Activated CD4-positive, alpha-beta T cell treated with anti-CD3 and anti-CD28 coated beads, Interleukin-2, amount 50 U/mL, for 4 hours (primary cell): Measurements from ENCODE around the gene AP1M1.
"Not testable (repeated sequence)": the region's sequence is repeated elsewhere in the genome, so short reads cannot be mapped to it uniquely, and the experiment has no call there.

ENCODE experiments used
- DNase-seq, 2 experiments: peaks; one replicate each; pipeline ENCODE4 v3.0.0-alpha.2; 2020

AP1M1 gene

DNA sequence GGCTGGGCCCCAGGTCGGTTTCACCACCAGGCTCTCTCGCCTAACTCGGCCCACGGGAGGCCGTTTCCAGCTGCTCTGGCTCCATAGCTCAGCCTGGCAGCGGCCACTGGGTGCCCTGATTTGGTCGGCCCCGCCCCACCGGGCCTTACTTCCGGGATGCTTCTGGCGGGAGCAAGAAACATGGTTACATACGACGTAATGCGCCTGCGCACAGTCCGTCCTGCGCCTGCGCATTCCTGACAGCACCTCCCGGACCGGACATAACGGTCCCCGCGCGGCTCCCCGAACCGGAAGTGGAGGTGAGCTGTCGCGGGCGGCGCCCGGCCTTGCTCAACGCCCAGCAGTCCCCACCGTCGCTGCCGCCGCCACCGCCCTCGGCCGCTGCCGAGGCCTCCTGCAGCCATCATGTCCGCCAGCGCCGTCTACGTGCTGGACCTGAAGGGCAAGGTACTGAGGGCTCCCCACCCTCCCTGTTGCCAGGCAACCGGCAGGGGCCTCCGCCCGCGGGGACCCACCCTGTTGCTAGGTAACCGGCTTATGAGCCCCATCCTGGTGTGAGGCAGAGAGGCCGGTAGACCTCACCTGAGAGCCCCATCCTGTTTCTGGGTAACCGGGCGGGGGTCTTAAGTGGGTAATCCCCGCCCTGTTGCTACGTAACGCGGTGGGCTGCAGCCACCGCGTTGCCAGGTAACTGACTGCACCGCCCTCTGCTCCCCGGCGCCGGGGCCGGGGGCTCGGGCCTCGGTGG, at the start of gene AP1M1:
Gene AP1M1 (plus strand): TSS at position 290 of the 748 bp plus-strand sequence. CDS start 116 bp downstream, at position 406.
- DNase-seq: peak; percentile 97

DNA sequence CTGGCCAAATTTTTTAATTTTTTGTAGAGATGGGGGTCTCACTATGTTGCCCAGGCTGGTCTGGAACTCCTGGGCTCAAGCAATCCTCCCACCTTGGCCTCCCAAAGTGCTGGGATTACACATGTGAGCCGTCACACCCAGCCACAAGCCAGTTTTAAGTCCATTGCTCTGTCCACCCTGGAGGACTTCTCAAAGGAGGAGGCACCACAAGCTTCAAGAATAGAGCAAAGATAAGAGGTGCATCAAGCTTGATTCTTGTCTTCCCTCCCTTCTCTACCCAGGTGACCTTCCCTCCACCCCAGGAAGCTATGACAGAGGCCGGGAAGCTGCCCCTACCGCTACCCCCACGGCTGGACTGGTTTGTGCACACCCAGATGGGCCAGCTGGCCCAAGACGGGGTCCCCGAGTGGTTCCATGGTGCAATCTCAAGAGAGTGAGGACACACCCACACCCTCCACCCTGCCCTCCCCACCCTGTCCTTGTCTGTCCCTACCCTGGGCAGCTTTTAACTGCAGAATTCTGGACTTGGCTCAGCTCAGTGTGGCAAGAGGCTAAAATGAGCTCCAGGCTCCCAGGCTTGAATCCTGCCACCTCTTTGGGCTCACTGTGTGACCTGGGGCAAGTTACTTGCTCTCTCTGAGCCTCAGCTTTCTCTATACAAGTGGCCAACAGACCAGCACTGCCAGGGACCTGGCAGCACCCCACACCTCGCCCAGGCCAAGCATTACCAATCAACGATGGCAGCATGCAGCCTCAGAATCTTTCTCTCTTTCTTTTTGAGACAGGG, 49.1 kb upstream of the AP1M1 start:
- DNase-seq: no peak

DNA sequence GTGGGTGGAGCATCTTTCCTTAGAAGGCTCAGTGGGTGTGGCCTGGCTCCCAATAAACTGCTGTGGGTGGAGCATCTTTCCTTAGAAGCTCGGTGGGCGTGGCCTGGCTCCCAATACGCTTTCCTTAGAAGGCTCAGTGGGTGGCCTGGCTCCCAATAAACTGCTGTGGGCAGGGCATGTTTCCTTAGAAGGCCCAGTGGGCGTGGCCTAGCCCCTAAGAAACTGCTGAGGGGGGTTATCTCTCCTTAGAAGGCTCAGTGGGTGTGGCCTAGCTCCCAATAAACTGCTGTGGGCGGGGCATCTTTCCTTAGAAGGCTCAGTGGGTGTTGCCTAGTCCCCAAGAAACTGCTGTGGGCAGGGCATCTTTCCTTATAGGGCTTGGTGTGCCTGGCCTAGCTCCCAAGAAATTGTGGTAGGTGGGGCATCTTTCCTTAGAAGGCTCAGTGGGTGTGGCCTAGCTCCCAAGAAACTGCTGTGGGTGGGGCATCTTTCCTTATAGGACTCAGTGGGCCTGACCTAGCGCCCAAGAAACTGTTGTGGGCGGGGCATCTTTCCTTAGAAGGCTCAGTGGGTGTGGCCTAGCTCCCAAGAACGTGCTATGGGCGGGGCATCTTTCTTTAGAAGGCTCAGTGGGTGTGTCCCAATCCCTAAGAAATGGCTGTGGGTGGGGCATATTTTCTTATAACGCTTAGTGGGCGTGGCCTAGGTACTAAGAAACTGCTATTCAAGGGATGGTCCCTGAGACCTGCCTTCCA, 44.0 kb upstream of the AP1M1 start:
- no peak for DNase-seq

DNA sequence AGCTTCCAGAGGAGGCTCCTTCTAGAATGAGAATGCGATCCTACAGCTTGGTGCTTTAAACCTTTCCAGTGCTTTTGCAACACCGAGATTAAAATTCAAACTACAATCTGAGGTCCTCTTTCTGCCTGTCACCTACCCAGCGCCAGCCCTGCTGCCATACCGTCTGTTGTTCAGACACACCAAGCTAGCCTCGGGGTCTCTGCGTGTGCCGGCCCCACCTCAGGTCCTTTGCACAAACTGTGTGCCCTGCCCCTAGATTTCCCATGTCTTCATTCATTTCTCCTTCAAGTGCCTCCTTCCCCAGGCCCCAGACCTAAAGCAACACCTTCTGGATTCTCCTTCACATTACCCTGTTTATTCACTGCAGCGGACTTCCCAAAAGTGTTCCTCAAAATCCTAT, 43.2 kb upstream of the AP1M1 start:
- DNase-seq: no peak

DNA sequence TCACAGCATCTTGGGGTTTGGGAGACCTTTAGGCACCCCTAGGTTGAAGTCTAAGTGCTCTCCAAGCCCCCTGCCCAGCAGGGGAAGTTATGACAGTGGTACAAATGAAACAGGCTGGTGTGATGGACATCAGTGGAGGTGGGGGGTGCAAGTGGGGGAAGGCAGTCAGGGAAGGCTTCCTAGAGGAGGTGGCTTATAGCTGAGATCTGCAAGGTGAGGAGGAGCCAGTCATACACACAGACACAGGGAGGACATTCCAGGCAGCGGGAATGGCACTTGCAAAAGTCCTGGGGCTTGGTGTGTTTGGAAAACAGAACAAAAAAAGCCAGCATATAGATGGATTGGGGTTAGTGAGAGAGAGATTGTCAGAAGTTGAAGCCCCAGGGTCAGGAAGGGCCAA, 42.6 kb upstream of the AP1M1 start:
- DNase-seq: no peak

DNA sequence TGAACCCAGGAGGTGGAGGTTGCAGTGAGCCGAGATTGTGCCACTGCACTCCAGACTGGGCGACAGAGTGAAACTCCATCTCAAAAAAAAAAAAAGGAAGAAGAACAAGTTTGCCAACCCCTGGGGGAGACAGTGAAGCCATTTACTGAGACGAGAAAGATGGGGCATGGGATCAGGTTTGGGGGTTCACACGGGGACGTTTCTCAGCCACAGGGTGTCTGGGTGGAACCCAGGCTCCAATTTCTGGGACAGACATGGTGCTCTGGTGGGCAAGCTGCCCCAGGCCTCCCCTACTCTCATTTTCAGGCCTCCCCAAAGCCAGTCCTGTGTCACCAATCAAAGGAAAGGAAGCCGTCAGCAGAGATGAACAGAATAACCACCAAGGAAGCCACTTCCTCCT, 40.8 kb upstream of the AP1M1 start:
- no peak for DNase-seq

DNA sequence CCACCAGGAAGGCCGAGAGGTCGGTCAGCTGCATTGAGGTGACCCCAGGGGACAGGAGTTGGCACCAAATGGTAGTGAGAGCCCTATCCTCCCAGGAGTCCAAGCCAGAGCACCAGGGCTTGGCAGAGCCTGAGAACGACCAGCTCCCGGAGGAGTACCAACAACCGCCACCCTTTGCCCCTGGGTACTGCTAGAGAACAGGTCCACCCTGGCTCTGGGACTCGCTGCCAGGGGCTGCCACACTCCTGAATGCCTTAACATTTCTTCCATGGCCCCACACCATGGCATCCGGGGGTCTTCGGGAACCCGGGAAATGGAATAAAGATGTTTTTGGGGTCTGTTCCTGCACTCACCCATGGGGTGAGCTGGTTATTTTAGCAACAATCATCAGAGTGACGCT, 40.1 kb upstream of the AP1M1 start:
- no peak for DNase-seq

DNA sequence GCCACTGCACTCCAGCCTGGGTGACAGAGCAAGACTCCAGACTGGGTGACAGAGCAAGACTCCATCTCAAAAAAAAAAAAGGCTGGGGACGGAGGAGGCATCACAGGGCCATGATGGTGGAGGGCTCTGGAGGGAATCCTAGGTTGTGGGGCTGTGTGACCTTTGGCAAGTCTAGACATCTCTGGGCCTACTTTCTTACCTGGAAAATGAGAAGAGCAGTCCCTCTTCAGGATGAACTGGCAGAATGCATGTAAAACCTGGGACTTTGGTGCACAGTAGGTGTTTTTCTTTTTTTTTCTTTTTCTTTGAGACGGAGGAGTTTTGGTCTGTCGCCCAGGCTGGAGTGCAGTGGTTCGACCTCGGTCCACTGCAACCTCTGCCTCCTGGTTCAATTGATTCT, 38.1 kb upstream of the AP1M1 start:
- DNase-seq: no peak

DNA sequence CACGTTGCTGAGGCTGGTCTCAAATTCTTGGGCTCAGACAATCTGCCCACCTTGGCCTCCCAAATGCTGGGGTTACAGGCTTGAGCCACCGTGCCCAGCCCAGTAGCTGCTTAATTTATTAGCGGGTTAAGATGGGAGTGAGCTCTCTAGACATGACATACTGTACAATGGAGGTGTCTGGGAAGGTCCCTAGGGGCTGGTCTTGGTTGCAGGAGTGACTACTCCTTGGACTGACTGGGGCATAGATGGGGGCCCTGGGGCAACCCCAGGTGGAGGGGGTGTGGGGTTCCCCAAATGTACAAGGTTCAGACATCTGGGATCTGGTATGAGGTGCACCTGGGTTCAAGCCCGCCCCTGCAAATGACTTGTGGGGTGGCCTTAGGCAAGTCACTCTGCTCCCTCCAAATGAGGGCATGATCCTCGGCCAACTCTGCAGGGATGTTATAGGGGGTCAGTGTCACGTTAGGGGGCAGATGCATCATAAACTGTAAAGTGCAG, 37.2 kb upstream of the AP1M1 start:
- no peak for DNase-seq

DNA sequence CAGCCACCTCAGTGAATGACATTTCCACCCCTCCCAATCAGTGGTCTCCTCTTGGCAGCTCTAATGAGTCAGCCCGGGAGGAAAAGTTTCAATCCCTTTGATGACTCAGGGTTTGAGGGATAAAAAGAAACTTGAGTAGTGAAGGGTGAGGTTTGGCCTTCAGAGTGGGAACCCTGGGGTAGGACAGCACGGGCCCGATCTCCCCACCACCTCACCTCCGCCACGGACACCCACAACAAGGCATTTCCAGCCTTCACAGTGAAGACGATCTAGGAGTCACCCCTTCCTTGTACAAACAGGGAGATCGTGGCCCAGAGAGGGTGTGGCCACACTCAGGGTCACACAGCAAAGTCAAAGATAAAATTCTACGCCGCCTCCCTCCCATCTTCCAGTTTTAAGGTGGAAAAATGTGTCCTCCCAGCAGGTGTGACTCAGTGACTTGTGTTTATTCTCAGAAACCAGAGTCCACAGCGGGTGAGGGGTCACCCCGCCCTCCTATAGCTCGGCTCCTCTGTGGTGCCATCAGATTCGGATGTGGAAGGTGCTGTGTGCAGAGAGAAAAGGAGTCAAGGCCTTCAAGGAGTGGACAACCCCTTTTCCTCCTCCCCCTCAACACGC, 36.7 kb upstream of the AP1M1 start:
- DNase-seq: no peak

DNA sequence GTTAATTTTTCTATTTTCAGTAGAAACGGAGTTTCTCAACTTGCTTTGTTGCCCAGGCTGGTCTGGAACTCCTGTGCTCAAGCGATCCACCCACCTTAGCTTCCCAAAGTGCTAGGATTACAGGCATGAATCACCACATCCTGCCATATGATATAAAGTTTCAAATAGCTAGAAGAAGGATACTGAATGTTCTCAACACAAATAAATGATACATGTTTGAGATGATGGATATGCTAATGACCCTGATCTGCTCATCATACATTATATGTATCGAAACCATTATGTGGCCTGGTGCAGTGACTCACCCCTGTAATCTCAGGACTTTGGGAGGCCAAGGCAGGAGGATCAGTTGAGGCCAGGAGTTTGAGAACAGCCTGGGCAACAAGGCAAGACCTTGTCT, 35.9 kb upstream of the AP1M1 start:
- no peak for DNase-seq

DNA sequence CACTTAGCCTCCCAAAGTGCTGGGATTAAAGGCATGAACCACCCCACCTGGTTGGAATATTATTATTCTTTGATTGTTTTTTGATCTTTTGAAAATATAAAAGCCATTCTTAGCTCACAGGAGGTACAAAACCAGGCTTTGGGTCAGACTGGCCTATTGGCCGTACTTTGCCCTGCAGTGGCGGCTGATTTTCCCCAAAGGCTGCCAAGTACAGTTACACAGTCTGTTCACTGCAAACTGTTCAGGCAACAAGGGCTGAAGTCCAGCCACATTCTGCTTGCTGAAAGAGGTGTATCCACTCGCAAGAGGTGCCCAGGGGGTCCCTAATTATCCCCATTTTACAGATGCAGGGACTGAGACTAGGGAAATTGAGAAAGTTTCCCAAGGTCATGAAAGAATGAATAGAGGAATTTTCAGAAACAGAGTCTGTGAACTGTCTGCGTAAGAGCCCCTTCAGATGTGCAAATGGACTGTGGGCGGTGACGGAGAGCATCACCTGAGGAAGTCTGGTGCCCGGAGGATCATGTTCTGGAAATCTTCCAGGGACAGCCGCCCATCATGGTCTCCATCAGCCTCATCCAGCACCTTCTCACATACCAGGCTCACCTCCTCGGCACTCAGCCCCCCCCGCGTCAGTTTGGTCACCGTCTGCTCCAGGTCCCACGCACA, 33.4 kb upstream of the AP1M1 start:
- no peak for DNase-seq

DNA sequence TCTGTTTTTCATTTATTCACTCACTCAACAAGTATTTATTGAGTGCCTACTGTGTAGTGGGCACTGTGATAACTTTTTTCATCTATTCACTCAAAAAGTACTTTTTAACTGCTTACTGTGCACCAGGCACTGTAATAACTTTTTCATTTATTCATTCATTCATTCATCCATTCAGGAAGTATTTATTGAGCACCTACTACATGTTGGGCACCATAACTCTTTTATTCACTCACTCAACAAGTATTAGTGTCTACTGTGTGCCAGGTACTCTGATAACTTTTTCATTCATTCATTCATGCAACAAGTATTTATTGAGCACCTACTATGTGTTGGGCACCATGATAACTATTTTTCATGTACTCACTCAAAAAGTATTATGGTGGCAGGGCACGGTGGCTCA, 31.3 kb upstream of the AP1M1 start:
- no peak for DNase-seq

DNA sequence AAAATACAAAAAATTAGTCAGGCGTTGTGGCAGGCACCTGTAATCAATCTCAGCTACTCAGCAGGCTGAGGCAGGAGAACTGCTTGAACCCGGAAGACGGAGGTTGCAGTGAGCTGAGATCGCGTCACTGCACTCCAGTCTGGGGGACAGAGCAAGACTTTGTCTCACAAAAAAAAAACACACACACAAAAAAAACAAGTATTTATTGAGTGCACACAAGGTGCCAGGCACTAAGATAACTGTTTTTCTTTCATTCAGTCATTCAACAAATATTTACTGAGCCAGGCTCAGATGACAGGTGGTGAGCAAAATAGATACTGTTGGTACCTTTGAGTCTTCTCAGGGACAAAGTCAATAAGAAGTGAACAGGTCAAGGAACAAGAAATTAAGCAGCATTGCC, 30.7 kb upstream of the AP1M1 start:
- DNase-seq: no peak

DNA sequence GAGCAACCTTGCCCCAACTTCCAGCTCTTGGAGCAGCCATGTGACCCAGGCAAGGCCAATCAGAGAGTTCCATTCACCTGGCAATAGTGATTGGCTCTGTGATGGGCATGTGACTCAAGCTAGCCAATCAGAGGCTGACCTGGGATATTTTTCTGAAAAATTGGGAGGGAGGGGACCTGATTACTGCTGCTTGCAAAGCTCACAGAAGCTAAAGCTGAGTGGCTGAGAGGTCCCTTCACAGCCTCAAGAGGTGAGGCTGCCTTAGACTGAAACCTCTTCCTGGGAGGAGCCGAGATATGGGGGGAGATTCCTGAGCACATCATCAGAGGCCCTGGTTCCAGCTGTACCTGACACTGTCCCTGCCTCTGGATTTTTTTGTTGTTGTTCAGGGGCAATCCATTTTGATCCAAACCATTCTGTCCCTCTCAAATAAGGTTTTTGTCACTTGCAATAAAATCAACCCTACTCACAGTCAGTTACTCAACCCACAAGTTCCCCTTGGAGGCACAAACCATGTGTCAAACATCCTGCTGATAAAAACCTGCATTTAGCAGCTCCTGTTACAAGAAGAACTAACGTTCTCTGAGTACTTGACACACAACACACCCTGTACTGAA, 29.1 kb upstream of the AP1M1 start:
- DNase-seq: no peak

DNA sequence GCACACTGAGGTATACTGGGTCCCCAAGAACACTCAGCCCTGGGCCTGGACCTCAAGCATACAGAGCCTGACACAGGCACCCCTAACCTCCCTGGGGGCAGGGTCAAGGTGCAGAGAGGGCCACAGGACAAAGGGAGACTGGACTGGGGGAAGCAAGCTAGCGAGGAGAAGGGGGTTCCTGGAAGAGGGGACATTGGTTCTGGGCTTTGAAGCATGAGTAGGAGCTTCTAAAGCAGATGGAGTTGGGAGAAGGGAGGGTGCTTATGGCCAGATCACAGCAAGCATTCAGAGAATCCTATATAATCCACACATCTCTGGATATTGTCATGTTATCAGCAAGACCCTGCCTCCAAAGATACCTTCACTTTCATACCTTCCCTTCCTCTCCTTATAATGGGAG, 27.6 kb upstream of the AP1M1 start:
- no peak for DNase-seq

DNA sequence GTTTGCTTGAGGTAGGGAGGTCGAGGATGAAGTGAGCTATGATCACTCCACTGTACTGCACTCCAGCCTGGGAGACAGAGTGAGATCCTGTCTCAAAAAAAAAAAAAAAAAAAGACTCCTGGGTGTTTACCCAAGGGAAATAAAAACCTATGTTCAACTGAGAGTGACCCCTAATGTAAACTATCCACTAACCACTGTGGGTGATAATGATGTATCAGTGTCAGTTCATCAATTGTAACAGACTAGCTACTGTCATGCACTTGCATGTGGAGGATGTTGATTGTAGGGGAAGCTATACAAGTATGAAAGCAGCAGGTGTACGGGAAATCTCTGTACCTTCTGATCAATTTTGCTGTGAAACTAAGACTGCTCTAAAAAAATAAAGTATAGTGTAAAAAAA, 21.8 kb upstream of the AP1M1 start:
- no peak for DNase-seq

DNA sequence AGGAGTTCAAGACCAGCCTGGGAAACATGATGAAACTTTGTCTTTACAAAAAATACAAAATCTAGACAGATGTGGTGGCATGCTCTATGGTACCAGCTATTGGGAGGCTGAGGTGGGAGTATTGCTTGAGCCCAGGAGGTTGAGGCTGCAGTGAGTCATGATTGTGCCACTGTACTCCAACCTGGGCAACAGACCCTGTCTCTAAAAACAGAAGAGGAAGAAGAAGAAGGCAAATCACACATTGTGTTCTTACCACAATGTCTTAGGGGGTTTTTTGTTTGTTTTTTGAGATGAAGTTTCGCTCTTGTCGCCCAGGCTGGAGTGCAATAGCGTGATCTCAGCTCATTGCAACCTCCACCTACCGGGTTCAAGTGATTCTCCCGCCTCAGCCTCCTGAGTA, 18.8 kb upstream of the AP1M1 start:
- not testable (repeated sequence) for DNase-seq

DNA sequence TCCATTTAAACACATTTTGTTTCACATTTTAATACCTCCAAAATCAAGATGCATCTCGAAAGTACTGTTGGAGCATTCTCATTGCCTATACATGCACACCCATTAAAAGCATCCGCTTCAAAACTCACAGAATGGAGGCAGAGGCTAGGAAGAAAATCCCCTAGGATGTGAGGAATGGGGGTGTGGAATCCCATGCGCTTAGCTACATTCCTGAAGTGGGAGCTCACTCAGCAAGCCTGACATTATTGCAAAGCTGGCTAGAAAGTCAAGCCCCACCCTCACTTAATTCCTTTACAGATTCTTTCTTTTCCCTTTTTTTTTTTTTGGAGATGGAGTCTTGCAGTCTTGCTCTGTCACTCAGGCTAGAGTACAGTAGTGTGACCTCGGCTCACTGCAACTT, 17.1 kb upstream of the AP1M1 start:
- no peak for DNase-seq

DNA sequence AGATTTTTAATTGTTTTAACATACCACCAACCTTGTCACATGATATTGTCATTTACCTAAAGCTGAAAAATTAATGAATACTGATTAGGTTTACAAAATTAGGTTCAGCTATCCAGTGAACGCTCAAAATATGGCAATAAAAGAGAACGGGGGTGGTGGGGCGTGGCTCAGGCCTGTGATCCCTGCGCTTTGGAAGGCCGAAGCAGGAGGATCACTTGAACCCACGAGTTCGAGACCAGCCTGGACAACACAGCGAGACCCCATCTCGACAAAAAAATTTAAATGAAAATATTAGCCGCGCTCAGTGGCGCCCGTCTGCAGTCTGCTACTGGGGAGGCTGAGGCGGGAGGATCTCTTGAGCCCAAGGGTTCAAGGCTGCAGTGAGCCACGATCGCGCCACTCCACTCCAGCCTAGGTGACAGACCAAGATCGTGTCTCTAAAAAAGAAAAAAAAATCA, 13.0 kb upstream of the AP1M1 start:
- no peak for DNase-seq

DNA sequence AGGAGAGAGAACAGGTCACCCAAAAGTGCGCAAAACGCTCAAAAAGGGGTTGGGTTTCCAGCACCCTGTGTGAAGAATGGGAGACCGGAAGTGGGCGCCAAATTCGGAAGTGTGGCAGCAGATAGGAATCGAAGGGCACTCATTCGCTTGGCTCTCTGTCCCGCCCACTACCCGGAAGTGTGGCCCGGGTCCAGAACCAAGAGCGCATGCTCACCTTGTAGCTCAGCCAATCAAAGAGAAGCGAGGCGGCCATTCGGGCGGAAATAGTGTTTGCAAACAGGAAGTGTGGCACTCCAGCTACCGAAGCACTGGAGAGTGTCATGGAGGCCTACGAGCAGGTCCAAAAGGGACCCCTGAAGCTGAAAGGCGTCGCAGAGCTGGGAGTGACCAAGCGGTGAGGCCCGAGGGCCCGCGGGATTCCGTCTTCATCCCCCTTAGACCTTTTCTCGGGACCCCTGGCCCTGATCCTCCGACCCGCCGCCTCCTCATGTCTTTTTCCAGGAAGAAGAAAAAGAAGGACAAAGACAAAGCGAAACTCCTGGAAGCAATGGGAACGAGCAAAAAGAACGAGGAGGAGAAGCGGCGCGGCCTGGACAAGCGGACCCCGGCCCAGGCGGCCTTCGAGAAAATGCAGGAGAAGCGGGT, 12.5 kb upstream of the AP1M1 start, which contains the start of gene FAM32A:
Gene FAM32A (plus strand): TSS at position 288 of the 645 bp plus-strand sequence. CDS start 33 bp downstream, at position 321.
- DNase-seq: peak; percentile 98
